HepG2 (cell line): Measurements from ENCODE around the gene C1R. TPM values are rescaled to one million over a fixed set of nuclear protein-coding genes. Genes with fewer than 3 reads are reported as not detected.

ENCODE experiments used
- ATF5 ChIP-seq: sonication (generic); formaldehyde crosslinking; IDR thresholded peaks from 2 replicates; pipeline ENCODE4 v1.4.0; 2020; ENCODE audit warnings: mild to moderate bottlenecking, low read depth, missing genetic modification reagents
- BCL6 ChIP-seq: IDR thresholded peaks from 2 replicates; pipeline ENCODE4 v1.6.1; 2016; ENCODE audit warnings: missing genetic modification reagents, missing compliant biosample characterization
- EED ChIP-seq: sonication (generic); formaldehyde crosslinking; IDR thresholded peaks from 2 replicates; pipeline ENCODE4 v1.5.0; 2020; ENCODE audit warnings: mild to moderate bottlenecking, missing genetic modification reagents
- FOXP1 ChIP-seq, 2 experiments: fragments of 450-650 bp in 1 of 2; IDR thresholded peaks; 2 replicates each; pipeline ENCODE4 v1.6.1; 2017 to 2018; ENCODE audit warnings: antibody characterized with exemption in 1 of 2
- GATAD2A ChIP-seq: IDR thresholded peaks from 2 replicates; pipeline ENCODE4 v1.6.1; 2016
- HES4 ChIP-seq: sonication (generic); formaldehyde crosslinking; IDR thresholded peaks from 2 replicates; pipeline ENCODE4 v1.9.0; 2021; ENCODE audit warnings: mild to moderate bottlenecking, missing genetic modification reagents, borderline replicate concordance
- KLF11 ChIP-seq: IDR thresholded peaks from 2 replicates; pipeline ENCODE4 v1.6.1; 2016; ENCODE audit warnings: missing compliant biosample characterization
- NFE2L1 ChIP-seq: sonication (generic); formaldehyde crosslinking; IDR thresholded peaks from 2 replicates; pipeline ENCODE4 v1.4.0; 2020; ENCODE audit warnings: missing genetic modification reagents, mild to moderate bottlenecking, borderline replicate concordance
- PAWR ChIP-seq: sonication (generic); formaldehyde crosslinking; IDR thresholded peaks from 2 replicates; pipeline ENCODE4 v1.4.0; 2020; ENCODE audit warnings: missing genetic modification reagents, mild to moderate bottlenecking, borderline replicate concordance
- PHB2 ChIP-seq: fragments of 450-650 bp; IDR thresholded peaks from 2 replicates; pipeline ENCODE4 v1.6.1; 2018; ENCODE audit not compliant: partially characterized antibody
- PLSCR1 ChIP-seq: sonication (generic); formaldehyde crosslinking; IDR thresholded peaks from 2 replicates; pipeline ENCODE4 v1.5.0; 2020; ENCODE audit warnings: missing genetic modification reagents, mild to moderate bottlenecking, borderline replicate concordance
- POLR2AphosphoS2 ChIP-seq: IDR thresholded peaks from 2 replicates; pipeline ENCODE4 v1.6.1; 2011; ENCODE audit warnings: low read depth, low read length, improper control_type of control experiment
- RBAK ChIP-seq: sonication (generic); formaldehyde crosslinking; IDR thresholded peaks from 2 replicates; pipeline ENCODE4 v1.5.1; 2020; ENCODE audit warnings: mild to moderate bottlenecking, missing genetic modification reagents
- REXO4 ChIP-seq: sonication (generic); formaldehyde crosslinking; IDR thresholded peaks from 2 replicates; pipeline ENCODE4 v1.8.0; 2022; ENCODE audit warnings: missing genetic modification reagents, mild to moderate bottlenecking, borderline replicate concordance
- SMC3 ChIP-seq: IDR thresholded peaks from 2 replicates; pipeline ENCODE4 v1.6.1; 2011; ENCODE audit warnings: low read length, improper control_type of control experiment
- SNAI1 ChIP-seq: sonication (generic); formaldehyde crosslinking; IDR thresholded peaks from 2 replicates; pipeline ENCODE4 v1.5.0; 2020; ENCODE audit warnings: mild to moderate bottlenecking, missing genetic modification reagents, borderline replicate concordance
- ZC3H4 ChIP-seq: sonication (generic); formaldehyde crosslinking; IDR thresholded peaks from 2 replicates; pipeline ENCODE4 v1.4.0; 2020; ENCODE audit warnings: missing genetic modification reagents, borderline replicate concordance
- ZNF225 ChIP-seq: sonication (generic); formaldehyde crosslinking; IDR thresholded peaks from 2 replicates; pipeline ENCODE4 v1.4.0; 2020; ENCODE audit warnings: mild to moderate bottlenecking, missing genetic modification reagents
- ZNF333 ChIP-seq: sonication (generic); formaldehyde crosslinking; IDR thresholded peaks from 2 replicates; pipeline ENCODE4 v1.4.0; 2020; ENCODE audit warnings: mild to moderate bottlenecking, missing genetic modification reagents, borderline replicate concordance
- ZNF605 ChIP-seq: sonication (generic); formaldehyde crosslinking; IDR thresholded peaks from 2 replicates; pipeline ENCODE4 v1.8.0; 2022; ENCODE audit warnings: mild to moderate bottlenecking, missing genetic modification reagents
- ZNF607 ChIP-seq: sonication (generic); formaldehyde crosslinking; IDR thresholded peaks from 2 replicates; pipeline ENCODE4 v1.5.1; 2020; ENCODE audit warnings: missing genetic modification reagents, mild to moderate bottlenecking, borderline replicate concordance
- ZNF710 ChIP-seq: sonication (generic); formaldehyde crosslinking; IDR thresholded peaks from 2 replicates; pipeline ENCODE4 v1.5.0; 2020; ENCODE audit warnings: mild to moderate bottlenecking, missing genetic modification reagents, borderline replicate concordance
- polyA plus RNA-seq, 8 experiments: library from polyadenylated mRNA; depleted of rRNA in 3 of 8; stranded (reverse) in 7 of 8; unstranded in 1 of 8; fragments of >200 nt; fragmentation: Illumina TruSeq in 4 of 8; extraction: Trizol in 4 of 8; gene quantifications; 2 replicates each; pipeline versions ENCODE4 v1.2.1 to v1.2.3, GENCODE V29; 2011 to 2016; ENCODE audit warnings: low read depth in 4 of 8, missing spikeins in 1 of 8, mixed read lengths in 1 of 8; ENCODE audit not compliant: insufficient read depth in 1 of 8
- total RNA-seq, 5 experiments: library from RNA; depleted of rRNA; stranded (reverse); fragments of >200 nt; fragmentation: Illumina TruSeq; extraction: Trizol; gene quantifications; 2 replicates each; pipeline ENCODE4 v1.2.3, GENCODE V29; 2016; ENCODE audit warnings: low read depth in 1 of 5
- TF ChIP-seq, protein P1 (sequence below): sonication (generic); formaldehyde crosslinking; IDR thresholded peaks from 2 replicates; pipeline ENCODE4 v1.5.1; 2020; ENCODE audit warnings: mild to moderate bottlenecking, moderate library complexity, missing genetic modification reagents
- TF ChIP-seq, protein P2 (sequence below): fragments of 450-650 bp; IDR thresholded peaks from 2 replicates; pipeline ENCODE4 v1.6.1; 2017

C1R gene
- total and polyA plus RNA-seq, 2 of the 13 experiments (the other 11 are each of a cell fraction or from before 2014, with no cell fraction given) = 3.5 to 6.5 TPM

GRCh38 chr12:7108796-7109571 is 16.7 kb upstream of the C1R start, which contains the start of gene C1RL (continued):
- TF ChIP-seq ATF5 (CRISPR knock-in tag) (no peak), SMC3 (peak; percentile 74), PLSCR1 (CRISPR knock-in tag) (no peak), PHB2 (no peak), ZNF607 (no peak; the same call in 1 of the 2 replicates), KLF11 (no peak), NFE2L1 (CRISPR knock-in tag) (no peak), REXO4 (CRISPR knock-in tag) (no peak), HES4 (CRISPR knock-in tag) (no peak), ZNF605 (no peak), ZNF225 (no peak), GATAD2A (CRISPR knock-in tag) (peak; percentile 66; the same call in 1 of the 2 replicates), ZNF710 (CRISPR knock-in tag) (no peak), ZC3H4 (CRISPR knock-in tag) (no peak; the same call in 1 of the 2 replicates), RBAK (CRISPR knock-in tag) (no peak), PAWR (no peak), EED (CRISPR knock-in tag) (no peak; the same call in 1 of the 2 replicates), SNAI1 (CRISPR knock-in tag) (no peak), FOXP1 (IDR thresholded peaks at IDR 0.05) (no peak), FOXP1 (CRISPR knock-in tag; IDR thresholded peaks at IDR 0.05) (no peak), ZNF333 (no peak), POLR2AphosphoS2 (no peak), BCL6 (CRISPR knock-in tag) (peak; percentile 89)
- TF ChIP-seq, protein P1, sequence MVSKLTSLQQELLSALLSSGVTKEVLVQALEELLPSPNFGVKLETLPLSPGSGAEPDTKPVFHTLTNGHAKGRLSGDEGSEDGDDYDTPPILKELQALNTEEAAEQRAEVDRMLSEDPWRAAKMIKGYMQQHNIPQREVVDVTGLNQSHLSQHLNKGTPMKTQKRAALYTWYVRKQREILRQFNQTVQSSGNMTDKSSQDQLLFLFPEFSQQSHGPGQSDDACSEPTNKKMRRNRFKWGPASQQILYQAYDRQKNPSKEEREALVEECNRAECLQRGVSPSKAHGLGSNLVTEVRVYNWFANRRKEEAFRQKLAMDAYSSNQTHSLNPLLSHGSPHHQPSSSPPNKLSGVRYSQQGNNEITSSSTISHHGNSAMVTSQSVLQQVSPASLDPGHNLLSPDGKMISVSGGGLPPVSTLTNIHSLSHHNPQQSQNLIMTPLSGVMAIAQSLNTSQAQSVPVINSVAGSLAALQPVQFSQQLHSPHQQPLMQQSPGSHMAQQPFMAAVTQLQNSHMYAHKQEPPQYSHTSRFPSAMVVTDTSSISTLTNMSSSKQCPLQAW = peak; percentile 66; the same call in 1 of the 2 replicates
- TF ChIP-seq, protein P2, sequence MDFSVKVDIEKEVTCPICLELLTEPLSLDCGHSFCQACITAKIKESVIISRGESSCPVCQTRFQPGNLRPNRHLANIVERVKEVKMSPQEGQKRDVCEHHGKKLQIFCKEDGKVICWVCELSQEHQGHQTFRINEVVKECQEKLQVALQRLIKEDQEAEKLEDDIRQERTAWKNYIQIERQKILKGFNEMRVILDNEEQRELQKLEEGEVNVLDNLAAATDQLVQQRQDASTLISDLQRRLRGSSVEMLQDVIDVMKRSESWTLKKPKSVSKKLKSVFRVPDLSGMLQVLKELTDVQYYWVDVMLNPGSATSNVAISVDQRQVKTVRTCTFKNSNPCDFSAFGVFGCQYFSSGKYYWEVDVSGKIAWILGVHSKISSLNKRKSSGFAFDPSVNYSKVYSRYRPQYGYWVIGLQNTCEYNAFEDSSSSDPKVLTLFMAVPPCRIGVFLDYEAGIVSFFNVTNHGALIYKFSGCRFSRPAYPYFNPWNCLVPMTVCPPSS = no peak
